Measurements from ENCODE around the gene OVOL2.
A peak's percentile ranks its signal among the peaks of the same experiment; 100 is the strongest.

Gene OVOL2

DNA sequence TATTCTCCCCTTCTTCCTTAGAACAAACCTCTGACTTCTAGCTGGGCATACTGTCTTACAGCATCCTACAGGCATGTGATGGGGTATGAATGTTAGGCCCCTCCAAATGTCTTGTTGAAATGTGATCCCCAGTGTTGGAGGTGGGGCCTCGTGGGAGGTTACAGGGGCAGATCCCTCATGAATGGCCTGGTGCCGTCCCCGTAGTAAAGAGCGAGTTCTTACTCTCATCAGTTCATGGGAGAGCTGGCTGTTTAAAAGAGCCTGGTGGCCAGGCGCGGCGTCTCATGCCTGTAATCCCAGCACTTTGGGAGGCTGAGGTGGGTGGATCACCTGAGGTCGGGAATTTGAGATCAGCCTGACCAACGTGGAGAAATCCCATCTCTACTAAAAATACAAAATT lies 15.5 kb downstream of the OVOL2 start:
- H2BK15ac ChIP-seq (ENCODE audit: low read depth, poor library complexity, severe bottlenecking), result no peak overlapping the region
- H2BK12ac ChIP-seq (ENCODE audit: low read length in 2 of 2), result no peak overlapping the region
- no peaks in the 10 kb centered on the region for H3K4me1 ChIP-seq (ENCODE audit: control insufficient read depth, insufficient read depth, low read depth, low read length)
- no peak overlapping the region for H3K4me2 ChIP-seq (ENCODE audit: low read length, poor library complexity, severe bottlenecking)
- H4K91ac ChIP-seq (ENCODE audit: low read length), result no peak overlapping the region
- H3K27ac ChIP-seq (ENCODE audit: low read length, poor library complexity, severe bottlenecking), result no peak overlapping the region
- H2AK5ac ChIP-seq (ENCODE audit: low read length, severe bottlenecking), result no peak overlapping the region
- H3K4me3 ChIP-seq (ENCODE audit: insufficient read depth in 1 of 2, low read depth in 1 of 2, low read length in 2 of 2), result no peak overlapping the region
- H3K14ac ChIP-seq (ENCODE audit: low read length in 2 of 2), result no peak overlapping the region
- H3K23ac ChIP-seq (ENCODE audit: low read length in 2 of 2), result no peak overlapping the region
- no peak overlapping the region for H3K4ac ChIP-seq (ENCODE audit: low read depth in 1 of 2, low read length in 2 of 2)
- H3K79me1 ChIP-seq (replicated peaks; ENCODE audit: low read length, poor library complexity, severe bottlenecking), result no peaks in the 10 kb centered on the region
- no peak overlapping the region for H3K9ac ChIP-seq (ENCODE audit: low read length)
- H2BK5ac ChIP-seq (ENCODE audit: low read depth, low read length, poor library complexity, severe bottlenecking), result no peak overlapping the region
- no peak overlapping the region for H3K18ac ChIP-seq (ENCODE audit: low read depth in 1 of 2, low read length in 2 of 2)
- H2AFZ ChIP-seq (ENCODE audit: low read depth, low read length), result no peak overlapping the region
- no peak overlapping the region for H2BK120ac ChIP-seq (ENCODE audit: low read depth, low read length)
- DNase-seq, result no peak
- WGBS, result 75% methylated on average over 9 of the region's 9 CpGs
- H4K8ac ChIP-seq (ENCODE audit: low read length), result no peak overlapping the region
- H3K36me3 ChIP-seq (ENCODE audit: control insufficient read depth in 1 of 2, insufficient read depth in 2 of 2, low read depth in 1 of 2, low read length in 2 of 2), result no peaks in the 10 kb centered on the region
- peaks cover 16% of the 10 kb centered on the region for H3K9me3 ChIP-seq (ENCODE audit: control insufficient read depth, low read length)
- peaks cover 45 to 75% of the 10 kb centered on the region in 2 experiments for H3K27me3 ChIP-seq (ENCODE audit: control insufficient read depth in 1 of 2, insufficient read depth in 1 of 2, low read length in 2 of 2)

GRCh38 chr20:18041462-18041861 lies 16.3 kb downstream of the OVOL2 start:
- no peak overlapping the region for H3K23ac ChIP-seq (ENCODE audit: low read length in 2 of 2)
- no peak overlapping the region for H2BK120ac ChIP-seq (ENCODE audit: low read depth, low read length)
- H2AK5ac ChIP-seq (ENCODE audit: low read length, severe bottlenecking), result no peak overlapping the region
- no peak overlapping the region for H3K4ac ChIP-seq (ENCODE audit: low read depth in 1 of 2, low read length in 2 of 2)
- no peak overlapping the region for H3K9ac ChIP-seq (ENCODE audit: low read length)
- no peak overlapping the region for H3K18ac ChIP-seq (ENCODE audit: low read depth in 1 of 2, low read length in 2 of 2)
- no peak overlapping the region for H4K91ac ChIP-seq (ENCODE audit: low read length)
- H2BK15ac ChIP-seq (ENCODE audit: low read depth, poor library complexity, severe bottlenecking), result no peak overlapping the region
- no peaks in the 10 kb centered on the region for H3K36me3 ChIP-seq (ENCODE audit: control insufficient read depth in 1 of 2, insufficient read depth in 2 of 2, low read depth in 1 of 2, low read length in 2 of 2)
- H3K14ac ChIP-seq (ENCODE audit: low read length in 2 of 2), result no peak overlapping the region
- peaks cover 16% of the 10 kb centered on the region for H3K9me3 ChIP-seq (ENCODE audit: control insufficient read depth, low read length)
- H3K27me3 ChIP-seq (ENCODE audit: control insufficient read depth in 1 of 2, insufficient read depth in 1 of 2, low read length in 2 of 2), result peaks cover 45 to 78% of the 10 kb centered on the region in 2 experiments
- DNase-seq, result no peak
- WGBS, result 84% methylated on average over 15 of the region's 15 CpGs
- no peak overlapping the region for H2BK12ac ChIP-seq (ENCODE audit: low read length in 2 of 2)
- no peaks in the 10 kb centered on the region for H3K4me1 ChIP-seq (ENCODE audit: control insufficient read depth, insufficient read depth, low read depth, low read length)
- no peak overlapping the region for H3K4me2 ChIP-seq (ENCODE audit: low read length, poor library complexity, severe bottlenecking)
- H3K79me1 ChIP-seq (replicated peaks; ENCODE audit: low read length, poor library complexity, severe bottlenecking), result no peaks in the 10 kb centered on the region
- H3K27ac ChIP-seq (ENCODE audit: low read length, poor library complexity, severe bottlenecking), result no peak overlapping the region
- no peak overlapping the region for H4K8ac ChIP-seq (ENCODE audit: low read length)
- H3K4me3 ChIP-seq (ENCODE audit: insufficient read depth in 1 of 2, low read depth in 1 of 2, low read length in 2 of 2), result no peak overlapping the region
- no peak overlapping the region for H2BK5ac ChIP-seq (ENCODE audit: low read depth, low read length, poor library complexity, severe bottlenecking)
- no peak overlapping the region for H2AFZ ChIP-seq (ENCODE audit: low read depth, low read length)

GRCh38 chr20:18039063-18039462 lies 18.7 kb downstream of the OVOL2 start:
- H3K27me3 ChIP-seq (ENCODE audit: control insufficient read depth in 1 of 2, insufficient read depth in 1 of 2, low read length in 2 of 2), result peaks cover 36 to 73% of the 10 kb centered on the region in 2 experiments
- H3K9me3 ChIP-seq (ENCODE audit: control insufficient read depth, low read length), result peaks cover 13% of the 10 kb centered on the region
- no peak overlapping the region for H3K18ac ChIP-seq (ENCODE audit: low read depth in 1 of 2, low read length in 2 of 2)
- no peaks in the 10 kb centered on the region for H3K4me1 ChIP-seq (ENCODE audit: control insufficient read depth, insufficient read depth, low read depth, low read length)
- no peak overlapping the region for H3K9ac ChIP-seq (ENCODE audit: low read length)
- H3K4me3 ChIP-seq (ENCODE audit: insufficient read depth in 1 of 2, low read depth in 1 of 2, low read length in 2 of 2), result no peak overlapping the region
- no peak overlapping the region for H2BK12ac ChIP-seq (ENCODE audit: low read length in 2 of 2)
- H2BK15ac ChIP-seq (ENCODE audit: low read depth, poor library complexity, severe bottlenecking), result no peak overlapping the region
- H4K8ac ChIP-seq (ENCODE audit: low read length), result no peak overlapping the region
- no peak overlapping the region for H2BK120ac ChIP-seq (ENCODE audit: low read depth, low read length)
- H3K27ac ChIP-seq (ENCODE audit: low read length, poor library complexity, severe bottlenecking), result no peak overlapping the region
- H2BK5ac ChIP-seq (ENCODE audit: low read depth, low read length, poor library complexity, severe bottlenecking), result no peak overlapping the region
- DNase-seq, result no peak
- no peak overlapping the region for H2AFZ ChIP-seq (ENCODE audit: low read depth, low read length)
- no peak overlapping the region for H3K4ac ChIP-seq (ENCODE audit: low read depth in 1 of 2, low read length in 2 of 2)
- no peaks in the 10 kb centered on the region for H3K36me3 ChIP-seq (ENCODE audit: control insufficient read depth in 1 of 2, insufficient read depth in 2 of 2, low read depth in 1 of 2, low read length in 2 of 2)
- H2AK5ac ChIP-seq (ENCODE audit: low read length, severe bottlenecking), result no peak overlapping the region
- no peak overlapping the region for H3K23ac ChIP-seq (ENCODE audit: low read length in 2 of 2)
- H3K4me2 ChIP-seq (ENCODE audit: low read length, poor library complexity, severe bottlenecking), result no peak overlapping the region
- 83% methylated on average over 2 of the region's 5 CpGs for WGBS
- no peak overlapping the region for H3K14ac ChIP-seq (ENCODE audit: low read length in 2 of 2)
- H3K79me1 ChIP-seq (replicated peaks; ENCODE audit: low read length, poor library complexity, severe bottlenecking), result no peaks in the 10 kb centered on the region
- no peak overlapping the region for H4K91ac ChIP-seq (ENCODE audit: low read length)

- Histone ChIP-seq H4K8ac (ENCODE audit: low read length) (no peak overlapping the region), H3K4me3 (ENCODE audit: insufficient read depth in 1 of 2, low read depth in 1 of 2, low read length in 2 of 2) (no peak overlapping the region), H3K27me3 (ENCODE audit: control insufficient read depth in 1 of 2, insufficient read depth in 1 of 2, low read length in 2 of 2) (peaks cover 15 to 48% of the 10 kb centered on the region in 2 experiments), H2BK120ac (ENCODE audit: low read depth, low read length) (no peak overlapping the region), H3K9me3 (ENCODE audit: control insufficient read depth, low read length) (no peaks in the 10 kb centered on the region), H3K18ac (ENCODE audit: low read depth in 1 of 2, low read length in 2 of 2) (no peak overlapping the region), H3K4me2 (ENCODE audit: low read length, poor library complexity, severe bottlenecking) (peak overlapping the region; percentile 6), H2BK5ac (ENCODE audit: low read depth, low read length, poor library complexity, severe bottlenecking) (no peak overlapping the region), H2AK5ac (ENCODE audit: low read length, severe bottlenecking) (no peak overlapping the region), H2BK15ac (ENCODE audit: low read depth, poor library complexity, severe bottlenecking) (no peak overlapping the region), H3K79me1 (replicated peaks; ENCODE audit: low read length, poor library complexity, severe bottlenecking) (no peaks in the 10 kb centered on the region), H3K4me1 (ENCODE audit: control insufficient read depth, insufficient read depth, low read depth, low read length) (no peaks in the 10 kb centered on the region), H2BK12ac (ENCODE audit: low read length in 2 of 2) (no peak overlapping the region), H3K36me3 (ENCODE audit: control insufficient read depth in 1 of 2, insufficient read depth in 2 of 2, low read depth in 1 of 2, low read length in 2 of 2) (no peaks in the 10 kb centered on the region), H3K27ac (ENCODE audit: low read length, poor library complexity, severe bottlenecking) (no peak overlapping the region), H2AFZ (ENCODE audit: low read depth, low read length) (no peak overlapping the region), H4K91ac (ENCODE audit: low read length) (no peak overlapping the region), H3K9ac (ENCODE audit: low read length) (no peak overlapping the region), H3K4ac (ENCODE audit: low read depth in 1 of 2, low read length in 2 of 2) (no peak overlapping the region), H3K14ac (ENCODE audit: low read length in 2 of 2) (no peak overlapping the region), H3K23ac (ENCODE audit: low read length in 2 of 2) (no peak overlapping the region)
- WGBS, result 45% methylated on average over 5 of the region's 5 CpGs
- no peak for DNase-seq
Observed at GRCh38 chr20:18034039-18034438, 23.7 kb downstream of the OVOL2 start.

Measured in mesenchymal stem cell (in vitro differentiated cells and primary cell).